ENCODE data around the gene CRYZL1. TPM values are rescaled to one million over a fixed set of nuclear protein-coding genes. Genes with fewer than 3 reads are reported as not detected.
A peak's percentile ranks its signal among the peaks of the same experiment; 100 is the strongest.

CRYZL1 gene
- total and polyA plus RNA-seq, 2 donors (not counting 1 experiment from before 2014, with no cell fraction given), result 30.7 to 72.6 TPM

GRCh38 chr21:33650929-33651509, 9.5 kb upstream of the CRYZL1 start:
- Histone ChIP-seq H3K9me3 (ENCODE audit: control insufficient read depth, insufficient read depth, low read depth, low read length) (no peaks in the 10 kb centered on the region), H3K36me3 (ENCODE audit: control insufficient read depth, insufficient read depth, low read length) (no peaks in the 10 kb centered on the region), H3K27ac (ENCODE audit: insufficient read depth, low read length) (no peak overlapping the region), H3K4me1 (ENCODE audit: control insufficient read depth, extremely low read depth, insufficient read depth, low read length) (peaks cover 10% of the 10 kb centered on the region), H3K4me2 (ENCODE audit: extremely low read depth, insufficient read depth, low read length) (no peak overlapping the region), H2AFZ (ENCODE audit: low read length) (no peak overlapping the region), H3K27me3 (ENCODE audit: control insufficient read depth, insufficient read depth, low read length) (no peaks in the 10 kb centered on the region), H3K79me2 (ENCODE audit: control insufficient read depth, insufficient read depth, low read length) (peaks cover 74% of the 10 kb centered on the region), H3K4me3 (replicated peaks in 1 of 4; ENCODE audit: control extremely low read depth in 1 of 4, insufficient read depth in 1 of 4, low read depth in 3 of 4, low read length in 4 of 4) (no peak overlapping the region), H4K20me1 (ENCODE audit: control insufficient read depth, extremely low read depth, insufficient read depth, low read length) (no peaks in the 10 kb centered on the region), H3K9ac (ENCODE audit: insufficient read depth, low read length) (no peak overlapping the region)
- no peak for TF ChIP-seq EZH2 (IDR thresholded peaks at IDR 0.05; ENCODE audit: low read length, missing control alignments)
- TF ChIP-seq, protein P1, sequence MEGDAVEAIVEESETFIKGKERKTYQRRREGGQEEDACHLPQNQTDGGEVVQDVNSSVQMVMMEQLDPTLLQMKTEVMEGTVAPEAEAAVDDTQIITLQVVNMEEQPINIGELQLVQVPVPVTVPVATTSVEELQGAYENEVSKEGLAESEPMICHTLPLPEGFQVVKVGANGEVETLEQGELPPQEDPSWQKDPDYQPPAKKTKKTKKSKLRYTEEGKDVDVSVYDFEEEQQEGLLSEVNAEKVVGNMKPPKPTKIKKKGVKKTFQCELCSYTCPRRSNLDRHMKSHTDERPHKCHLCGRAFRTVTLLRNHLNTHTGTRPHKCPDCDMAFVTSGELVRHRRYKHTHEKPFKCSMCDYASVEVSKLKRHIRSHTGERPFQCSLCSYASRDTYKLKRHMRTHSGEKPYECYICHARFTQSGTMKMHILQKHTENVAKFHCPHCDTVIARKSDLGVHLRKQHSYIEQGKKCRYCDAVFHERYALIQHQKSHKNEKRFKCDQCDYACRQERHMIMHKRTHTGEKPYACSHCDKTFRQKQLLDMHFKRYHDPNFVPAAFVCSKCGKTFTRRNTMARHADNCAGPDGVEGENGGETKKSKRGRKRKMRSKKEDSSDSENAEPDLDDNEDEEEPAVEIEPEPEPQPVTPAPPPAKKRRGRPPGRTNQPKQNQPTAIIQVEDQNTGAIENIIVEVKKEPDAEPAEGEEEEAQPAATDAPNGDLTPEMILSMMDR (conservative IDR thresholded peaks at IDR 0.05 in 1 of 2, IDR thresholded peaks at IDR 0.05 in 1 of 2; ENCODE audit: low read depth in 1 of 2, low read length in 2 of 2), result no peak
- peak in 1 of 2 donors; percentile 41 for DNase-seq (ENCODE audit: low read depth in 2 of 2)

DNA sequence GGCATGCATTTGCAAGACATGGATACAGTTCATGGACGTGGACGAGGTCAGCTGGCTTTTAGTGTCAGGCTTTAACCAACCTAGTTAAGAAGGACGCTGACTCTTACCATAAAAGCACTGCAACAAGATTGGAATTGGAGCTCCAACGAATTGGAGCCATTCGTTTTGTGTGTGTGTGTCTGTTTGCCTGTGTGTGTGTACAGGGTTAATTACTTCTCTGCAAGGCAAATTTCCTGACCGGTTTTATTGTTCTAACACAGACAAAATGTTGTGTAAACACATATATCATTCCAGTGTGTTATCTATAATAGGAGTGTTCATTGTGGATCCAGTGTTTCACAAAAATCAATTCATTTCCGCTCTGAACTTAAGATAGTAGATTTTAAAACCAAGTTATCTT, 8.7 kb upstream of the CRYZL1 start:
- Histone ChIP-seq H3K4me2 (ENCODE audit: extremely low read depth, insufficient read depth, low read length) (no peak overlapping the region), H3K27me3 (ENCODE audit: control insufficient read depth, insufficient read depth, low read length) (no peaks in the 10 kb centered on the region), H4K20me1 (ENCODE audit: control insufficient read depth, extremely low read depth, insufficient read depth, low read length) (no peaks in the 10 kb centered on the region)

GRCh38 chr21:33648555-33648954, 7.0 kb upstream of the CRYZL1 start:
- H3K4me1 ChIP-seq (ENCODE audit: control insufficient read depth, extremely low read depth, insufficient read depth, low read length), result no peaks in the 10 kb centered on the region

More for the DNA sequence above, 8.7 kb upstream of the CRYZL1 start:
- no peaks in the 10 kb centered on the region for H3K36me3 ChIP-seq (ENCODE audit: control insufficient read depth, insufficient read depth, low read length)
- H3K4me1 ChIP-seq (ENCODE audit: control insufficient read depth, extremely low read depth, insufficient read depth, low read length), result peaks cover 5% of the 10 kb centered on the region
- DNase-seq (ENCODE audit: low read depth in 2 of 2), result no peak
- no peak overlapping the region for H3K9ac ChIP-seq (ENCODE audit: insufficient read depth, low read length)
- peaks cover 80% of the 10 kb centered on the region for H3K79me2 ChIP-seq (ENCODE audit: control insufficient read depth, insufficient read depth, low read length)
- H3K9me3 ChIP-seq (ENCODE audit: control insufficient read depth, insufficient read depth, low read depth, low read length), result no peaks in the 10 kb centered on the region
- TF ChIP-seq, protein P1 (conservative IDR thresholded peaks at IDR 0.05 in 1 of 2, IDR thresholded peaks at IDR 0.05 in 1 of 2; ENCODE audit: low read depth in 1 of 2, low read length in 2 of 2), result no peak
- TF ChIP-seq EZH2 (IDR thresholded peaks at IDR 0.05; ENCODE audit: low read length, missing control alignments), result no peak
- H2AFZ ChIP-seq (ENCODE audit: low read length), result no peak overlapping the region
- H3K27ac ChIP-seq (ENCODE audit: insufficient read depth, low read length), result no peak overlapping the region
- H3K4me3 ChIP-seq (replicated peaks in 1 of 4; ENCODE audit: control extremely low read depth in 1 of 4, insufficient read depth in 1 of 4, low read depth in 3 of 4, low read length in 4 of 4), result no peak overlapping the region

More at GRCh38 chr21:33648555-33648954, 7.0 kb upstream of the CRYZL1 start:
- no peak overlapping the region for H3K4me2 ChIP-seq (ENCODE audit: extremely low read depth, insufficient read depth, low read length)
- H3K9ac ChIP-seq (ENCODE audit: insufficient read depth, low read length), result no peak overlapping the region
- no peak for DNase-seq (ENCODE audit: low read depth in 2 of 2)
- H3K27ac ChIP-seq (ENCODE audit: insufficient read depth, low read length), result no peak overlapping the region
- H3K4me3 ChIP-seq (replicated peaks in 1 of 4; ENCODE audit: control extremely low read depth in 1 of 4, insufficient read depth in 1 of 4, low read depth in 3 of 4, low read length in 4 of 4), result no peak overlapping the region
- no peaks in the 10 kb centered on the region for H3K36me3 ChIP-seq (ENCODE audit: control insufficient read depth, insufficient read depth, low read length)
- no peaks in the 10 kb centered on the region for H3K27me3 ChIP-seq (ENCODE audit: control insufficient read depth, insufficient read depth, low read length)
- no peak overlapping the region for H2AFZ ChIP-seq (ENCODE audit: low read length)
- no peaks in the 10 kb centered on the region for H3K9me3 ChIP-seq (ENCODE audit: control insufficient read depth, insufficient read depth, low read depth, low read length)
- TF ChIP-seq, protein P1 (conservative IDR thresholded peaks at IDR 0.05 in 1 of 2, IDR thresholded peaks at IDR 0.05 in 1 of 2; ENCODE audit: low read depth in 1 of 2, low read length in 2 of 2), result no peak
- TF ChIP-seq EZH2 (IDR thresholded peaks at IDR 0.05; ENCODE audit: low read length, missing control alignments), result no peak
- H4K20me1 ChIP-seq (ENCODE audit: control insufficient read depth, extremely low read depth, insufficient read depth, low read length), result no peaks in the 10 kb centered on the region
- H3K79me2 ChIP-seq (ENCODE audit: control insufficient read depth, insufficient read depth, low read length), result peaks cover 83% of the 10 kb centered on the region
